IPS DF 19.7 (cell line): ENCODE measurements around the gene BSG.
A peak's percentile ranks its signal among the peaks of the same experiment; 100 is the strongest.

Source experiments
- DNase-seq: peaks from one replicate; pipeline ENCODE4 v3.0.0-alpha.2; 2013; ENCODE audit warnings: low read depth, low spot score

BSG gene

DNA sequence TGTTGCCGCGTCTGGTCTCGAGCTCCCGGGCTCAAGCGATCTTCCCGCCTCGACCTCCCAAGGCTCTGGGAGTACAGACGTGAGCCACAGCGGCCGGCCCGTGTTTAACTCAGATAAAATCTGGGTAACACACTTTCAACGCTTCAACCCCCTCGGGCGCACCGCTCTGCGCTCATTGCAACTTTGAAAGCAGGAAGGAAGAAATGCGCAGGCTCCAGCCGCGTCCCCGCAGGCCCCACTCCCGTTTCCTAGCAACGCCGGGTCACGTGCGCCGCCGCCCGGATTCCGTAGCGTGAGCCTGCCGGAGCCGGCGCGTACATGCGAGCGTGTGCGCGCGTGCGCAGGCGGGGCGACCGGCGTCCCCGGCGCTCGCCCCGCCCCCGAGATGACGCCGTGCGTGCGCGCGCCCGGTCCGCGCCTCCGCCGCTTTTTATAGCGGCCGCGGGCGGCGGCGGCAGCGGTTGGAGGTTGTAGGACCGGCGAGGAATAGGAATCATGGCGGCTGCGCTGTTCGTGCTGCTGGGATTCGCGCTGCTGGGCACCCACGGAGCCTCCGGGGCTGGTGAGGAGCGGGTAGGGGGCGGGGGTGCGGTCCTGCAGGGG lies at the start of gene BSG:
BSG (plus strand) TSS at position 457 of the 603 bp plus-strand sequence; CDS start at position 496, 39 bp downstream.
- peak; percentile 83 for DNase-seq

DNA sequence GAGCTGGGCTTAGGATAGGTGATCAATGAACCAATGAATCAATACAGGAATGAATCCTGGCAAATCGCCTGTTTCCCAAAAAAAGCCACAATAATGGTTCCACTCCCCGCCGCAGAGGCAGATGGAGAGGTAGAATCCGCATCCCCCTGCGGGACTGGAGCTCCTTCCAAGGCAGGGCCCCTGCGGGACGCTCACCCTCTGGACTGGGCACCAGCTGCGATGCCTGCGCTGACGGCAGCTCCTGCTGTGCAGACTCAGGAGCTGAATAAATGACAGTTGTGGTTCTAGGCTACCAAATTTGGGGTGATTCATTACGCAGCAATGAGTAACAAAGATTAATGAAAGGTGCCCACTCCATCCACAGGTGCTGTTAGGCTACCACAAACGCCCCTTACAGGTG lies 49.7 kb upstream of the BSG start:
- DNase-seq = no peak

DNA sequence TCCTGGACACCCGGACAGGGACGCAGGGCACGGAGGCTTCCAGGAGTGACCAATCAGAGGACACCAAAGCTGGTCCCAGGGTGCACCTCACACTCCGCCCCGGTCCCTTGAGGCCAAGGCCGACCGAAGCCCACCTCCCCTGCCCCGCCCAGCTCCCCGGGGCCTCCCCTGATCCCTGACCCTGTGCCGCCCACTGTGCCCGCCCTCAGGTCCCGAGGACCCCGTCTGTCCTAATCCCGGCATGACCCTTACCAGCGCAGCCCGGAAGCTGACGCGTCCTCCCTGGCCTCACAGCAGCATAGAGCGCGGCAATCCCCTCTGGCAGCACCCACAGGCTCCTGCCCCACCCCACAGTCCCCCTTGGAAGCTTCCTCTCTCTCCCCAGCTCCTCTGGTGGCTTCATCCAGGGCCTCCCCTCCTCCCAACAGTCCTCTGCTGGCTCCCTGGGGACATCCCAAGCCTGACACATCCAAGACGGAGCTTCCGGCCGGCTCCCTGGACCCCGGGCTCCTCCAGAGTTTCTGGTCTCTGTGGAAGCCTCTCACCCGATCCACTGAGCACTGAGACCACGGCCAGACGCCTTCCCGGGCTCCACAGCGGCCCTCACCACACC lies 48.2 kb upstream of the BSG start:
- DNase-seq = no peak

DNA sequence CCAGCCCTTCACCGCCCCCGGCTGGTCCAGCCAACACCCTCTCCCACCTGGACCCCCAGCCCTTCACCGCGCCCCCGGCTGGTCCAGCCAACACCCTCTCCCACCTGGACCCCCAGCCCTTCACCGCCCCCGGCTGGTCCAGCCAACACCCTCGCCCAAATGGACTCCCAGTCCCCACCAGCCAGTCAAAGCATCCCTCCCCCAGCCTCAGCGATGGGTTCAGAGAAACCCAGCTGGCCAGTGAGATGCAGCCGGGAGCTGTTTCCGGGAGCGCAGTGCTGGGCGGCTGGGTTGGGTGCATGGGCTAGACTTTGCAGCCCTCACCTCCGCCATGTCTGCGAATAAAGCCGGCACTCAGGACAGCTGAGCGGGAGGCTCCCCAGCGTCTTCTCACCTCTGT lies 47.4 kb upstream of the BSG start:
- no peak for DNase-seq

DNA sequence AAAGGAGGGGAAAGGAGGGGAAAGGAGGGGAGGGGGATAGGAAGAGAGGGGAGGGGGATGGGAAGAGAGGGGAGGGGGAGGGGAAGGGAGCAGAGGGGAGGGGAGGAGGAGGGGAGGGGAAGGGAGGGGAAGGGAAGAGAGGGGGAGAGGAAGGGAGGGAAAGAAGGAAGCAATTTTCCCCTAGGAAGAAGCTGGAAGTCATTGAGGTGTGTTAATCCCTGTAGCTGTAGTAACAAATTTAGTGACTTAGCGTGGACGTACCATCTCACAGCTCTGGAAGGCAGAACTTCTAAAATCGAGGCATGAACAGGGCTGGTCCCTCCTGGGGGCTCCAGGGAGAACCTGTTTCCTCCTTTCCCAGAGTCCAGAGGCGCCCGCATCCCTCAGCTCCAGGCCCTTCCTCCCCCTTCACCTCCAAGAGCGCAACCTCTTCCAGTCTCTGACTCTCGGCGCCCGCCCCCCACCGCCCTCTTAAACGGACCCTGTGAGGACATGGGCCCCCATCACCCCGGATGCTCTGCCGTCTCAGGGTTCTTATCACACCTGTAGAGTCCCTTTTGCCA lies 46.5 kb upstream of the BSG start:
- no peak for DNase-seq

DNA sequence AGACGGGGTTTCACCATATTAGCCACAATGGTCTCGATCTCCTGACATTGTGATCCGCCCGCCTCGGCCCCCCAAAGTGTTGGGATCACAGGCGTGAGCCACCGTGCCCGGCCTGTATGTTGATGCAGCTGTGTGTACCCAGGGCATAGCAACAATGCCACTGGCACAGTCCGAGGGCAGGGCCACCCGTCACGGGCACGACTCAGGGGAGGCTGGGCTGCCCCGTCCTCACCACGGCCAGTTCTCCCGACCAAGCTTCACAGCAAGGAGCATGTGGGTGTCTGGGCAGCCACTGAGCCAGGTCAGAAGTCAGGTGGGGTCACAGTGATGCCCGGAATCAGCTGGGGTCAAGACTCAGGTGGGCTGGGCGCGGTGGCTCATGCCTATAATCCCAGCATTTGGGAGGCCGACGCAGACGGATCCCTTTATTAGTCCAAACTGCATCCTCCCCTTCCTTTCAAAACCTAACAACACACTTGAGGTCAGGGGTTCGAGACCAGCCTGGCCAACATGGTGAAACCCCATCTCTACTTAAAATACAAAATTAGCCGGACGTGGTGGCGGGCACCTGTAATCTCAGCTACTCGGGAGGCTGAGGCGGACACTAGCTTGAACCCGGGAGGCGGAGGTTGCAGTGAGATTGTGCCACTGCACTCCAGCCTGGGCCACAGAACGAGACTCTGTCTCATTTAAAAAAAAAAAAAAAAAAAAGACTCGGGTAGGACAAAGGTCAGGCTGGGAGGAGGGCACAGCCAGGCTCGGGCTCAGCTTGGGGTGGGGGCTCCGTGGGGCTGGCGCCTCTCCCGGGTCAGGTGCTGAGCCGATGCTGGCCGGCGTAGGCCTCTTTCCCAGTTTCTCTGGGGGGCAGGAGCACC lies 42.0 kb upstream of the BSG start:
- no peak for DNase-seq

DNA sequence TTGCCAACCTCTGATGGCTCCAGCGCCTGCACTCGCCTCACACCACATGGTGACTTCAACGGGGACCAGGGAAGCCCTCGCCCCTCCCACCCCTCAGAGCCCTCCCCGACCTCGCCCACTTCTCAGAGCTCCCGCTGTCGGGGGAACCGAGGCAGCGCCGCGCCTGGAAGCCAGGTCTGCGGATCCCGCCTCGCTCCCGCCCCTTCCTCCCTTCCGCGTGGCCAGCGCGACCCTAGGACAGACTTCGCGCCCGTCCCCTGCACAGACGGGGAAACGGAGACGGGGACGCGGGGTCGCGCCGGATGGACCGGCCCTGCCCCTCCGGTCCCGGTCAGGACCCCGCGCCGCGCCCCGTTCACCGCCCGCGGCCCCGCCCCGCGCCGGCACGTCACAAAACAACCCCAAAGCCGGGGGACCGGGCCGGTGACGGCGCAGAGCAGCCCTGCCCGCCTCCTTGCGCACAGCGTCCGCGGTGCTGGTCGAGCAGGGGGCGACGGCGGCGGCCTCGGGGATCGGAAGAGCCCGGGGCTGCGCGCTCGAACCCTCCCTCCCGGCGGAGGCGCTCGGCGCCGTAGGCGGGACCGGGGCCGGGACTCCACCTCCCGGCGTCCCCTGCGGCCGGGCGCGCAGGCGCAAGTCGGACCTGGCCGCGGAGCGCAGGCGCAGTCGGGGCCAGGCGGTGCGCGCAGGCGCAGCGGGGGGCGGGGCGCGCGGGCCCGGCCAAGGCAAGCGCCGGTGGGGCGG lies 41.2 kb upstream of the BSG start:
- DNase-seq = no peak

DNA sequence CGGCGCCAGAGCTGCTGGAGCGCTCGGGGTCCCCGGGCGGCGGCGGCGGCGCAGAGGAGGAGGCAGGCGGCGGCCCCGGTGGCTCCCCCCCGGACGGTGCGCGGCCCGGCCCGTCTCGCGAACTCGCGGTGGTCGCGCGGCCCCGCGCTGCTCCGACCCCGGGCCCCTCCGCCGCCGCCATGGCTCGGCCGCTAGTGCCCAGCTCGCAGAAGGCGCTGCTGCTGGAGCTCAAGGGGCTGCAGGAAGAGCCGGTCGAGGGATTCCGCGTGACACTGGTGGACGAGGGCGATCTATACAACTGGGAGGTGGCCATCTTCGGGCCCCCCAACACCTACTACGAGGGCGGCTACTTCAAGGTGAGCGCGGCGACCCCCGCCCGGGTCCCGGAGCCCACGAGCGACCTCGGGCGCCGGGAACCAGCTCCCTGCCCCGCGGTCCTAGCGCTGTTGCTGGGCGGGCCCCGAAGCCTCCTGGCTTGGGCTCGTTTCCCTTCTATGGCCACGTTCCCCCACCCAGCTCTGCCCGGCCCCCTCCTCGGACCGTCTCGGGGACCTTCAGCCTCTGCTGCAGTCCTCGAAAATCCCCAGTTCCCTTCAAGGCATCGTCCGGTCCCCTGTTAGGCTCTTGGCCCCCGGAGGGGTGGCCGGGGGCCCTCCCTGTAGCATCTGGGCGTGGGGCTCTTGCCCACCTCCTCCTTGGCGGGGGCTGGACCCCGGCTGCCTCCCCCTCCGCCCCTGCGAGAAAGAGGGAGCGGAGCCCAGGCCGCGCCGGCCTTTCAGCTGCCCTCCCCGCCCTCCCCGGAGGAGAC lies 40.4 kb upstream of the BSG start, which contains the start of gene CDC34:
CDC34 (plus strand) TSS at position 8 of the 808 bp plus-strand sequence; CDS start at position 180, 172 bp downstream.
- no peak for DNase-seq

DNA sequence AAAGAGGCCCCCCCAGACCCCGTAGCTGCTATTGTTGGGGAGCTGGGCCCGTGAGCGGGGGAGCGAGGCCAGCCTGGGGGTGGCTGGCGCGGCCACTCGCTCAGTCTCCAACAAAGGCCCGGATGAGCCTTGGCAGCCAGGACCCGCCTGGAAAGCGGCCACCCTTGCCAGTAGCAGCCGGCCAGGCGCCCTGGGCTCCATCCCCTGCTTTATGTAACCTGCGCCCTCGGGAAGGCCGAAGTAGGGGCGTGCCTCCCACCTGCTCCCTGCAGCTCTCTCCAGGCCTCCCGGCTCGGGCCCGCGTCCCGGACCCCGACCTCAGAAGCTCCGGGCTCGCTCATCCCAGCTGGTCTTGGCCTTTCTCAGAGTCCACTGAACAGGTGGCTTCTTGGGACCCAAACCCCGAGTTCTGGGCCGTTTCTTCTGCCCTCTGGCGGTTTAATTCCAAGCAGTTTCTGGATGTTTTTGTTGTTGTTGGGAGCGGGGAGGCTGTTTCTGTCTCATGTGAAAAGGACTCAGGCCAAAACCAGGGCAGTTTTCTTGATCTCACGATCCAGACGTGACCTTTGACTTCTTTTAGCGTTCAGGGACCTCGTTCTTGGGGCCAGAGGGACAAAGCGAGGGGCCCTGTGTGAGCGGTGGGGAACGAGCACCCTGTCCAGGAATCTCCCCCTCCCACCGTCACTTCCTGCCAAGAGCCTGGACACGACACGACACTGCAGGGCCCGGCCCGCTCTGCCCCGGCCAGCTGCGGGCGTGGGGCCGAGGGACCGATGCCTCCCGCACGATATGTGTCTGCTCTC lies 39.6 kb upstream of the BSG start:
- no peak for DNase-seq

DNA sequence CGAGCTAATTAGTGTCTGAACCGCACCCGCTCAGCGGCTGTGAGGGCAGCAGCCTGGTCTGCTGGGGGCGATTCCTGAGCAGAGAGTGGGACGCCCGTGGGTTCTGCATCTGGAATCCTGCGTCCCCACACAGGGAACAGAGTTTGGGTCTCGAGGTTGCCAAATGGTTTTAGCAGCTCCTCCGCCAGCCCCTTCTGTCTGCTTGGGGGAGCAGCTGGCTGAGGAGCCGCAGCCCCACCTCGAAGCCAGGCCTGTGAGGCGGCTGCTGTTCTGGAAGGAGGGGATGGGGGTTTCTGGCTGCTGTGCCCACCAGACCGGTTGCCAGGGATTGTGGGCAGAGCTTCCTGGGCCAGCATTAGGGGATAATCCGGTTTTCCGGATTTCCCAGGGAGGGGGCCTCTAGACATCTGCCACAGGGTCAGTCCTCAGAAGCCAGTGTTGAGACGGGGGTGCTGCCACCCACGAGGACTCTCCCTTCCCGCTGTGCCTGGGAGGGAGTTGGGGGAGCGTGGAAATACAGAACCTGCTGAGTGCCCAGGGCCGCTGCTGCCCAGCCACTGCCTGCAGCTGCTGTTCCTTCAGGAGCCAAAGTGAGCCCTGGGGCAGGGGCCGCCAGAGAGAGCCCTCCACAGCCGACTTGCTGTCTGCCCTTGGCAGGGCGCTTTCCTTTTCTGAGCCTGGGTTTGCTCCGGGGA lies 38.9 kb upstream of the BSG start:
- no peak for DNase-seq

DNA sequence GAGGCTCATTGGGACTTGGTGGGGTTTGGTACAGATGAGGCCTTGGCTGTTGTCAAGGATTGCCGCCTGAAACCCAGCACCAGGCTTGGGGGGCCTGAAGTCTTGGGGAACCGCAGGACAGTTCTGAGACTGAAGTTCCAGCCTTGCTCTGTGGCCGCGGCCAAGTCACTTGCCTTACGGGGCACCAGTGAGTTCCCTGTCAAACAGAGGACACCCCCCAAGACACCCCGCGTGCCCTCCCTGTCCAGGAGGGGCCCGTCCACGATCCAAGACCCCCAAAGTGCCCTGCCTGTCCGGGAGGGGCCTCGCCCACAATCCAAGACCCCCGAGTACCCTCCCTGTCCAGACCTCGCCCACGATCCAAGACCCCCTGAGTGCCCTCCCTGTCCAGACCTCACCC lies 38.3 kb upstream of the BSG start:
- no peak for DNase-seq

DNA sequence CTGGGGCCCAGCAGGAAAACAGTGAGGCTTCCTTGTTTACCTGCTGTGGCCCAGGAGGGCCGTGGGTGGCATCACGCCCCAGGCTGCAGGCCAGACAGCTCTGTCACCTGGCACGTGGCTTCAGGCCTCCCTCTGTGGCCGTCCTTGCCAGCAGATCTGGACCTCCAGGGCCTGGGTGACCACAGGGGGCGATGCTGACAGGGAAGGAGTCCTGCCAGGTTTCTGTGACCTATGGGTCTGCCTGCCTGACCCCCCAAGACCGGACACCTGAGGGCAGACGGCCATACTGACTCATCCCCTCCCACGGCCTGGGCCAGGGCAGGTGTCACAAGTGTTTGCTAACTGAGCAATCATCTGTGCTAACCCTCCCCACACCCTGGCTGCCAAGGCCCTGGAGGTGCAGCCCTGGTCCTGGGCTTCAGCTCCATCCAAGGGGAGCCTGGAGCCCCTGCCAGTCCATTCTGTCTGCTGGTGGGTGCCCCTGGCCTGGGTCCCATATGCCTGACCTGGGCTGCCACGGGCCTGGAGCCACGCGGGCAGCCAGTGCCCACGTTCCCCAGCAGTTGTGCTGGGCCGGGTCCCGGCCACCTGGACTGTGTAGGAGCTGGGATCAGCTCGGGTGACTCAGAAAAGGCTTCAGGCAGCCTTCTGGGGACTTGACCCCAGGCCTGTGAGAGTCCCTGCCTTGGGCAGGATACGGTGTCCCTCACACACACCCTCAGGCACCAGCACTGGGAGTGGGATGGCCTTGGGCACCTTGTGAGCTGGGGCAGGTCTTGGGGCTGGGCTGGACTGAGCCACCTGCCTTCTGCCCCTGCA lies 37.2 kb upstream of the BSG start:
- DNase-seq = no peak

DNA sequence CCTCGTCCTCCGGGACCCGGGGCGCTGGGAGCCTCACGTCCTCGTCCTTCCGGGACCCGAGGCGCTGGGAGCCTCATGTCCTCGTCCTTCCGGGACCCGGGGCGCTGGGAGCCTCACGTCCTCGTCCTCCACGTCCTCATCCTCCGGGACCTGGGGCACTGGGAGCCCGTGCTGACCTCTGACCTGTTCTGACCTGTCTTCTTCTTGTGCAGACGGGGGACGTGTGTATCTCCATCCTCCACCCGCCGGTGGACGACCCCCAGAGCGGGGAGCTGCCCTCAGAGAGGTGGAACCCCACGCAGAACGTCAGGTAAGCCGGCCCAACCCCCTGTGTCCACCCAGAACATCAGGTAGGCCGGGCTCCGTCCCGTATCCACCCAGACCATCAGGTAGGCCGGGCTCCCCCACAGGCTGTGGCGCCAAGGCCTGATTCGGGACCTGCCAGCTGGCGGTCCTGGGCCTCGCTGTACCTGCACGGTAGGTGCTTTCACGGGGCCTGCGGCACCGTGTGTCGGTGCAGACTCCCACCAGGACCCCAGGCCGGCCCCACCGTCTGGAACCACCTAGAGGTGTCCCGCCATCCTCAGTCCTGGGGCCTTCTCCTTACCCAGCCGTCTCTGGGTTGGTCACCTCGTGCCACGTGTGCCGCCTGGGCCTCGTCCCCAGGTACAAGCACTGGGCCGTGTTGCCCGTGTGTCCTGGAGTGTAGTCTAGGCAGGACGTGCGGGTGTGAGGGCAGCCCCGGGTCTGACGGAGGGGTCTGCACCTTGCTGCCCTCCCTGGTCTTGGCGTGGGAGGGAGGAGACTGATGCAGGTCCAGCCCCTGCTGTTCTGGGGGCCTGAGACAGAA lies 36.1 kb upstream of the BSG start:
- DNase-seq = no peak

DNA sequence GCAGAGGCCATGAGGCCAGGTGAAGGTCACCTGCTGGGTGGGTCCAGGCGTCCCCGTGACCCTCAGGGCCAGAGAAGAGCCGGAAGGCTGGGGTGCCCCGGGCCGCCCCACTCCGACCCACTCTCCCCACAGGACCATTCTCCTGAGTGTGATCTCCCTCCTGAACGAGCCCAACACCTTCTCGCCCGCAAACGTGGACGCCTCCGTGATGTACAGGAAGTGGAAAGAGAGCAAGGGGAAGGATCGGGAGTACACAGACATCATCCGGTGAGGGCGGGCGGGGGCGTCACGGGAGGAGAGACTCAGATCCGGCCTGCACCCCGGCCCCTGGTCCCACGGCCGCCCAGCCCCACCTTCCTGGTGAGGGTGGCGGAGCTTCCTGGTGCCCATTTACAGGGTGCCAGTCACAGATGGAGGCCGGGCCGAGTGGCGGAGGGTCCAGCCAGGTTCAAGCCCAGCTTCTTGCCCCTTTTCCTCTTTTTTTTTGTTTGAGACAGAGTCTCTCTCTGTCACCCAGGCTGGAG lies 35.5 kb upstream of the BSG start:
- no peak for DNase-seq

DNA sequence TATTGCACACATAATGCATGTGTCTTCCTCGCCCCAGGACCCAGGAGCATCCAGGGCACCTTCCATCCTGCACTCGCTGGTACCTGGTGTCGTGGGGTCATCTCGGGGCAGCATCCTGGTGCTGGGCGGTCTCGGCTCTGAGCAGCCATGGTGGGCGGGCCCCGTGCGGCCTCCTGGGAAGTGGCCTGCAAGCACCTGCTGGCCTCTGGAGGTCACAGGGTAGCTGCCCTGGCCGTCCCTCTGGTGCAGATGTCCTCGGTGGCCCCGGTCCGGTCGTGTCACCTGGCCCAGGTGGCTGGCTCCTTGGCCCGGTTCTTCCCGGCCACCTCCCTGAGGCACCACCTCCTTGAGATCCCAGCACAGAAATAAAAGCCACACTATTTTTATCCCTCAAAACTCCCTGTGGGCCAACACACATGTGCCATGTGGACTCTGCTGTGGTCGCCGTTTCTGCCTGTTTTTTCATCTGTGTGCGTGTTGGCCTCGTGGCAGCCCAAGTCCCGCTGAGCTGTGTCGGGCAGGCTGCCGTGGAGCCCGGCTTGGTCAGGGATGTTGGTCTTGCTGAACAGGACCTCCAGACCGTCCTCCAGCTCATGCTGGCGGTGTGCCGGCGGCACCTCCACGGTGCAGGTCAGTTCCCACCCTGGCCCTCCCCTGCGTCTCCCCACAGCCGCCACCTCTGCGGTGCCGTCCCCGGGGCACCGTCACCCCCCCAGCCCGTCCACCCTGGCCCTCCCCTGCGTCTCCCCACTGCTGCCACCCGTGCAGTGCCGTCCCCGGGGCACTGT lies 33.6 kb upstream of the BSG start:
- no peak for DNase-seq

DNA sequence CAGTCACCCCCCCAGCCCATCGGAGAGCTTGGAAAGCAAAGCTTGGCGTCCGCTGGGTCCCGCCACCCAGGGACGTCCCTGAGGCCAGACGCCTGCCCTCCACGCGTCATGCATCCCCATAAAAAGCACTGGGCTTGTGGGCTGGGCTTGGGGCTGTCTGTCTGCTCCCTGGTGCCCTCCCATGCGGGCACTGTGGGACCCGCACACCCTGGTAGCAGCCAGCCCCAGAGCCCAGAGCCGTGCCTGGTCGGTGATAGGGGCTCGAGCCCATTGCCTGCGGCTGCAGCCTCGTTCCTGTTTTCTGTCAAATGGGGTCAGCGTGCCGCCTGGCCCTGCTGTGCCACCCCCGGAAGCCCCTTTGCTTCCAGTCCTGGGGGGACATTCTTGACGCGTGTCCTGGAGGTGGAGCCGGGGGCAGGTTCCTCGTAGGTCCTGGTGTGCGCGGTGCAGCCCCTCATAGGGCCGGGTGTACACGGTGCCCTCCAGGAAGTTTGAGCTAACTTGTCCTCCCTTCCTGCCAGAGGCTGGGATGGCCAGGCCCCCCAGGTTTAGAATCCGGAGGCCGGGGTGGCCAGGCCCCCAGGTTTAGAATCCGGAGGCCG lies 32.9 kb upstream of the BSG start:
- no peak for DNase-seq
